Raji (cell line): ENCODE data around the gene KPNA3.

Source experiments
- POLR2A ChIP-seq: IDR thresholded peaks from 2 replicates; pipeline ENCODE4 v1.6.1; 2011; ENCODE audit warnings: low read depth, low read length, control low read depth; ENCODE audit not compliant: insufficient read depth

The KPNA3 gene, protein sequence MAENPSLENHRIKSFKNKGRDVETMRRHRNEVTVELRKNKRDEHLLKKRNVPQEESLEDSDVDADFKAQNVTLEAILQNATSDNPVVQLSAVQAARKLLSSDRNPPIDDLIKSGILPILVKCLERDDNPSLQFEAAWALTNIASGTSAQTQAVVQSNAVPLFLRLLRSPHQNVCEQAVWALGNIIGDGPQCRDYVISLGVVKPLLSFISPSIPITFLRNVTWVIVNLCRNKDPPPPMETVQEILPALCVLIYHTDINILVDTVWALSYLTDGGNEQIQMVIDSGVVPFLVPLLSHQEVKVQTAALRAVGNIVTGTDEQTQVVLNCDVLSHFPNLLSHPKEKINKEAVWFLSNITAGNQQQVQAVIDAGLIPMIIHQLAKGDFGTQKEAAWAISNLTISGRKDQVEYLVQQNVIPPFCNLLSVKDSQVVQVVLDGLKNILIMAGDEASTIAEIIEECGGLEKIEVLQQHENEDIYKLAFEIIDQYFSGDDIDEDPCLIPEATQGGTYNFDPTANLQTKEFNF

DNA sequence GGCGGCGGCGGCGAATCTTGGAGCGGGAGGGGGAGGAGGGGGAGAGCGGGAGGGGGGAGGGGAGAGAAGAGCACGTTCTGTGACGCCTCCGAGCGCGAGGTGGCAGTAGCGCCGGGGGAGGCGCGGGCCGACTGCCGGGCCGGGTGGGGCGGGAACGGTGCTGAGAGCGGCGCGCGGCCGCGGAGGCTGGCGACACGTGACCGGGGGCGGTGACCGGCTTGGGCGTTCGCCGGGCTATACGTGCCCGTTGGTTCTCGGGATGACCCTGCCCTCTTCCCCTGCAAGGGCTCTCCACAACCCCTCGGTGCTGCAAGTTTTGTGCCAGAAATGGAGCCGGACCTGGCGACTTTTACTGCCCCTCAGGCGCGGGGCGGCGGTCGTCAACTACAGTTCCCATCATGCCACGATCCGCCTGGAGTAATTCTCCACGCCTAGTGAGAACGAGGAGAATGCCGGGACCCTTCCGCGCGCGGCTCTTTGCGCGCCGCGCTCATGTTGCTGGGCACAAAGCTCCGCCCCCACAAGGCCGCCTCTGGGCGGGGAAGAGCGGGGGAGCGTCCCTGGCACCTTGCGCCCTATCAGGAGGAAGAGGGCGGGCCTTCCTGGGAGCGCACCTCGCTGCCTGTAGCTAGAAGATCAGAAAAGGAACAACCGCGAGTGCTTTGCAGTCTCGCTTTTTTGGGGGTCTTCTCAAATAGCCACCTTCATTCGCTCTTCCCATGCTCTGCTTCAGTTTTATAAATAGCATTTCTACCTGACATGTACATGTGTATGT, at the start of gene KPNA3:
KPNA3 (minus strand) TSS at position 133 of the 775 bp plus-strand sequence. CDS start 176 bp downstream, outside the sequence.
- peak; percentile 95 for TF ChIP-seq POLR2A

DNA sequence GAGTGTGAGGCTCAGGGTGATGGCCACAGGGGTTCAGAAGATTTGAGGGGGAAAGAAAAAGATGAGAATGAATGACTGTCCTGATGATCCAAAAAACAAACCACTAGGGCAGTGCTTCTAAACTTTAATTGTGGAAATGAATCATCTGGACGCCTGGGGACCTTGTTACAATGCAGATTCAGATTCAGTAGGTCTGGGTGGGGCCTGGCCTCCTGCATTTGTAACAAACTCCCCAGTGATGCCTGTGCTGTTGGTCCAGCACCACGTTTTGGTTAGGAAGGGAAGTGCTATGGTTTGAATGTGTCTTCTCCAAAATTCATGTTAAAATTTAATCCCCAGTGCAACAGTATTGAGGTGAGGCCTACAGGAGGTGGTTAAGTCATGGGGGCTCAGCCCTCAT, 49.5 kb upstream of the KPNA3 start:
- no peak for TF ChIP-seq POLR2A

DNA sequence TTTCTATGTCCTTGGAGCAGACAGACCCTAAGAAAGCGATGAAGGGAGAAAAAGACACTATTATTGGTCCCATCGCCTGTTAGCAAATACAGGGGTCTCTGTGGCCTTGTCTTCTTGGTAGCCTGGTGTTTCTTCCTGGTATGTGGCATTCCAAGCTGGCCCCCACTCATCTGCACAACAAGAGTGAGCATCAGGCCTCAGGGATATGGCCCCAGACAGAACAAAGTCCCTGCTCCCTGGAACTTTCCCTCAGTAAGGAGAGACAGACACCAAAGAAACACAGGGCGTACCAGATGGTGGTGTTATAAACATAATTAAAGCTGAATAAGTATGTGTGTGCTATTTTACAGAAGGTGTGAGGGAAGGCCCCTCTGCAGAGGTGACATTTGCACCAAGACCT, 48.2 kb upstream of the KPNA3 start:
- TF ChIP-seq POLR2A: no peak

DNA sequence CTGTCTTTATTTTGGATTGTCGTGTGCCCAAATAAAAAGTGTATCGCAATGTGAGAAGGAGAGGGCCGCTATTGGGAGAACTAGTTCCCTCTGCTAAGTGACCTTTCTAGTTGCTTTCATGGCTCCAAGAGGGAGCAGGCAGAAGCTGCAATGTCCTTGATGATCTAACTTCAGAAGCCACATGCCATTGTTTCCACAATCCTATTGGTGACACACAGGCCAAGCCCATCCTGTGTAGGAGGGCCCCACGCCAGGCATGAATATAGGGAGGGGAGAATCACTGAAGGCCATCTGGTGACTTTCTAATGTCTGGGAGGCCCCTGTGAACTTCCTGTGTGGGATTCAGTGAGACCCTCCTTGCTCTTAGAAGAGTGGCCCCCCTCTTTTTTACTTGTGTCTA, 47.8 kb upstream of the KPNA3 start:
- TF ChIP-seq POLR2A: no peak

DNA sequence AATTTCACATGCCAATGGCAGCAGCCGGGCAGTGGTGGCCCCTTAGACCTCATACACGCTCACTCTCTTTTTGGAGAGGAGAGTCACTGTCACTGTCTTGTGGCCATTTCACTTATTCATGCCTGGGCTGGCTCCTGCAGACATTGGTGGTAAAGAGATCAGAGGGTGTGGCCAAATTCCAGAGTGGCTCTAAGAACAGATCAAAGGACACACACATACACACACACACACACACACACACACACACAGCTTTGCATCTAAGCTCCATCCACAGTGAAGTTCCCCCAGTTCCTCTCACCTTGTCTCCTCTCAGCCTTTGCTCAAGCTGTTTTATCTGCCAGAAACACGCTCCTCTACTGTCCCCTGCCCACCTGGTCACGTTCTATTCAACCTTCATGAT, 46.5 kb upstream of the KPNA3 start:
- no peak for TF ChIP-seq POLR2A

DNA sequence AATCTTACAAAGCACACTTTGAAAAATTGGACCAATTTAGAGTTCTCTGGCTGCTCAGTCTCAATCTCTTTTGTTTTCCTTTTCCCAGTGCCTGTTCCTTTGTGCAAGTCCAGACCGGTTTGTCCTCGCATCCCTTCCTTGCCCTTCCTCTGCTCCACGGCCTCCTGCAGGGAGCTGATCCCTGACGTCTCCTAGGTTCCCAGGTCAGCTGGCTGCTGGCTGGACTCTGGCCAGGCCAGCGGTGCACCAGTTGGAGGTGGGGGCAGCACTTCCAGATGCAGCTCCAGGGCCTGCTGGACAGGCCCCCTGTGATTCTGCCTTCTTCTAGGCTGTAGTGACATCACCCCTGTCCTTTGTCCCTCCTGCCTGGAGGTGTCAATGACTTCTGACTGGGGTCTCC, 44.0 kb upstream of the KPNA3 start:
- no peak for TF ChIP-seq POLR2A

DNA sequence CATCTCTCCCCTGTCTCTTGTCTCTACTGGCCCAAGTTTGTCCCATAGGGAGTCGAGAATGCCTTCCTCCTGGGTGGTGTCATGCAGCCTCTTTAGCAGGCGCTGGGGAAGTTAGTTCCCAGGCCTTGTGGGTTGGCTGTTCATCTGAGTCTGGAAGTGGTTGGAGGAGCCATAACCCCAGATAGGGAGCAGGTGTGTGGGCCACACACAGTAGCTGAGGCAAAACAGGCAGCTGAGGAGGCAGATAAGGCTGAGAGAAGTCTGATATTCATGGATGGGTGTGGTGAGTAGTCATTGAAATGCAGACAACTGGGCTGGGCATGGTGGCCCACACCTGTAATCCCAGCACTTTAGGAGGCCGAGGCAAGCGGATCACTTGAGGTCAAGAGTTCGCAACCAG, 40.9 kb upstream of the KPNA3 start:
- TF ChIP-seq POLR2A: no peak

DNA sequence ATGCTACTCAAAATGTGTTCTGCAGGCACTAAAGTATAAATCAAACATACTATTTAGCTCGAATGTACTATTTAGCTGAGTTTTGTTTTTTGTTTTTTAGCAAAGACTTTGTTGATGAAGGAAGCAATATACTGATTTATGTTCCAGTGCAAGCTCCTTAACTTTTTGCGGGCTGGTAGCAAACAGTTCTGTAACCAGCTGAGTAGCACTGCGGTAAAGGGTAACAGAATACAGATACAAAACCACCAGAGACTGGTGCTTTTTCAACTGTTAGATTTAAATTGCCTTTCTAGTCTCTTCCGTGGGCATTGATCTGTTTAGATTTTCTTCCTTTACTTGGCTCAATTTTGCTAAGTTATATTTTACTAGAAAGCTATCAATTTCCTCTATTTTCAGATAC, 39.0 kb upstream of the KPNA3 start:
- TF ChIP-seq POLR2A: no peak

DNA sequence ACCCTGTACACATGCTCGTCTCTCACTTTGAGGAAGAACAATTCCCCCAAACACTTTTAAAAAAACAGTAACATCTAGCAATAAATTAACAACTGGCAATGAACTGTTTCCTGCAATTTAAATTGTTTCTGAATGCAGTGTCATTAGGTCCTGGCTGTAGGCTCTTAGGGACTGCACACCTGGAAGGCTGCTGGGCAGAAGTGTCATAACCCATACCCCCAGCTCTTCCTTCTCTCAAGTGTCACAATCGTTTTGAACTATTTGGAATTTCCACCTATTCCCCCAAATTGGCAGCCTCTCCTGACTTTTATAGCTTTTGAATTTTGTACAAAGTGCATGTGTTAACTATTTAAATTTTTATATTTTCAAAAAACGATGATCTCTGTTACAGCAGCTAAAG, 38.2 kb upstream of the KPNA3 start:
- TF ChIP-seq POLR2A: no peak

DNA sequence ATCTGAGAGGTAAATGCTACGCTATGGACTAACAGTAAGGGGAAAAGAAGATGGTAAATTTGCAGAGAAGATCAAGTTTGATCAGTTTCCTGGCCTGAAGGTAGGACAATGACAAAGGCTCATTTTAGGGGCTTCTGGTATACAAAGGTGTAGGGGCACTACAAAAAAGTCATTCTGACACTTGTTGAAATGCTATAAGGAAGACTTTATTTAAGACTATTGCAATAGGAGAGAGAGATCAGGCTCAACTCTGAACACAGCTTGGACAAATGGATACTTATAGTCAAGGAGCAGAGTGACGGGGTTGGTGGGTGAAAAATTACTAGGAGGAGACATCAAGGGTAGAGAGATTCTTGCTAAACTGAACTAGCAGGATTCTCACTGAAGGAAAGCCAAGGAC, 37.2 kb upstream of the KPNA3 start:
- no peak for TF ChIP-seq POLR2A

DNA sequence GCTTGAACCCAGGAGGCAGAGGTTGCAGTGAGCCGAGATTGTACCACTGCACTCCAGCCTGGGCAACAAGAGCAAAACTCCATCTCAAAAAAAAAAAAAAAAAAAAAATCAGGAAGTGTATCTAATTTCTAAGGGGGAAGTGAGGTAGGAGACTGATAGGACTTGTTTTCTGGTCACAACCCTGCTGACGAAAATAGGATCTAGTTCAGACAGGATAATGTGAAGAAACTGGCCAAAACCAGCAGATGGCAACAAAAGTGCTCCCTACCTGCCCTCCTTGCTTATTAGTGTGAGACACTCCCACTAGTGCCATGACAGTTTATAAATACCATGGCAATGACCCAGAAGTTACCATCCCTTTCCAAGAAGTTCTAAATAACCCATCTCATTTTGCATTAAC, 36.0 kb upstream of the KPNA3 start:
- no peak for TF ChIP-seq POLR2A

DNA sequence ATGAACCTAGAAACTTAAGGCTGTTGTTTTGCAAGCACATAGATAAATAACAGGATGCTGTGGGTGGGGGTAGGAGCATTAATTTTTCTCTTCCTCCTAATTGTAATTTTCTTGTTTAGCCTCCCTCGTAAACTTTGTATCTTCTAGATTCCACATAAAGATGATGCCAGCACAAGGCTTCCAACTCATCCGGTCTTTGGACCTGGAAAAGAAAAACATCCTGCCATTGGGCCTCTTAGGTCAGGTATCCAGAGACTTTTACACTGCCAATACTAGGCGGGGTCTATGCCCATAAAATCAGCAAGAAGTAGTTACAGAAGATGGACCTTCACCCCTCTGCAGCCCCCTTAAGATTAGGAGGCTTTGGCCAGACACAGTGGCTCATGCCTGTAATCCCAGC, 35.4 kb upstream of the KPNA3 start:
- no peak for TF ChIP-seq POLR2A

DNA sequence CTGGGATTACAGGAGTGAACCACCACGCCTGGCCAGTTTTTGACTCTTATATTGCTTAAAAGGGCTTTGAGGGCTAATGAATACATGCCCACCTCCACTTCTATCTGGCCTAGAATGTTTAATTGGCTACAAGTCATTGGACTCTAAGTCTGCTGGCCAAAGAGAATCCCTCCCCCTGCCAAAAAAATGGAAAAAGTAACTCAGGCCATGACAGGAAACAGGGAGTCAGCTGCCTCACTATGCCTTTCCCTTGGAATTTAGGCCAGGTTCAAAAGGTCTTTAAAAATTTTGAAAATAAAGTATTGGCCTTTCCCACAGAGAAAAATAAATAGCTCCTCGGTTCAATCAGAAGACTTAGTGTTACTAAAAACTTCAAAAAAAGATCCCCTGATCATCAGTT, 34.9 kb upstream of the KPNA3 start:
- no peak for TF ChIP-seq POLR2A

DNA sequence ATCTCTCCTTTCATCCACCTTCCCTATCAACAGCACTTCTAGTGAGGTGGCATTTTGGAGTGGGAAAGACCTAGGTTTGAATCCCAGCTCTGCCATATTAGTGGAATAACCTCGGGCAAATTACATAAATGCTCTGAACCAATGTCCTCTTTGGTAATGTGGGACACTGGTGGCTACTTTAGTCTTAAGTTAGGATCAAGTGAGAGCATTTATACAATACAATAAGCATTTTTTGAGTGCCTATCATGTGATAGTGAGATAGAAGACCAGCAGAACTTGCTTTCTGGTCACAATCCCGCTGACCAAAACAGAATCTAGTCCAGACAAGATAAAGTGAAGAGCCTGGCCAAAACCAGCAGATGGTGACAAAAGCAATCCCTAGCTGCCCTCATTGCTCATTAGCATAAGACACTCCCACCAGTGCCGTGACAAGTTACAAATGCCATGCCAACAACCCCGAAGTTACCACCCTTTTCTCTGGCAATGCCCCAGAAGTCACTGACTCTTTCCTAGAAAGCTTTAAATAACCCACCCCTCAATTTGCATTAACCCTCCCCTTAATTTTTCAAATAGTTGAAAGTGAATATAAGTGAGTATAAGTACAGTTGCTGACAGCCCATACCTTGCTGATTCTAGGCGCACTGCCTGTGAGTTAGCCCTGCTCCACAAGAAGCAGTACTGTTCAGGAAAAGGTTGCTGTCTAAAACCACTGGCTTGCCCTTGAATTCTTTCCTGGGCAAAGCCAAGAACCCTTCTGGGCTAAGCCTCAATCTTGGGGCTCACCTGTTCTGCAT, 28.9 kb upstream of the KPNA3 start:
- TF ChIP-seq POLR2A: no peak

DNA sequence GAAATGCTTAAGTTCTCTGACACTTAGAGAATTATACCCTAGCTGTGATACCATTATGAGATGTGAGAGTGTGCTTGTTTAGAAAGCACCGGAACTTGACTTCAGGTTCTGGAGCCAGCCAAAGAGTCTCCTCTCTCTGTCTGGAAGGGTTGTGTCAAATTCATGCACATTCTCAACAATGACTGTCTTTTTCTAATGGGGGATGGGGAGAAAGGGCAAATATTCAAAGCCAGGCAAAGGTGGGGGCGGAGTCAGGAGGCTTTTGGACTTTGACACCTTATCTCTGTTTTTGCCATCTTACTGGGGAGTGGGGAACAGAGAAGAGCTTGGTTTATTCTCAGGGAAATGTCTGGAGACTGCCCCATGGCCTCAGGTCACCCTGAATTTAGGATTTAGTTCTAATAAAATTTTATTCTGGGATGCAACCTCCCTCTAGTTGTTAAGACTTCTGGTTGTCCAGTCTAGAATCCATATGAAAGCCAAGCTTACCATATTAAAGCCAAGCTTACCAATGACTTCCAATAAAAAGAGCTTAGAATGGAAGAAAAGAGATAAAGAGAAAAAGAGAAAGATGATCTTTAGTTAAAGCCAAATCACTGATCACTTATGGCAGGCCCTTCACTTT, 28.2 kb upstream of the KPNA3 start:
- TF ChIP-seq POLR2A: no peak
